ENCODE measurements around the gene PDZD2.
"Not testable (repeated sequence)": the region's sequence is repeated elsewhere in the genome, so short reads cannot be mapped to it uniquely, and the experiment has no call there.

The PDZD2 gene

DNA sequence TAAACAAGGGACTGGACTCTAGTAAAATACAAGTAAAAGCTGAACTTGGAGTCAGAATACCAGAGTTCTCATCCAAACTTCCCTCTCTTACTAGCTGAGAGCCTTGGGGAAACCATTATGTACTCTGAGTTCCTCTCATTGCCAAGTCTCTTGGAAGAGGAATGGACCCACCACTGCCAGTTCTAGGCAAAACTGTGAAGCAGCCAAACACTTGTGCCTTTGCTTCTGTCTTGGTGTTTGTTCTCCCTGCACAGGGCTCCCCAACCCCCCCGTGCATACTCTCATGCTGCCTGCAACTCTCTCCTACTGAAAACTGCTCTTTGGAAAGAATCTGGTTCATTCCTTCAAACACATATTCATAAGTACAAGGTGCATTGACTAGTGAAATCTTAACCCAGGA lies 102.6 kb downstream of the PDZD2 start:
- no peak for DNase-seq

DNA sequence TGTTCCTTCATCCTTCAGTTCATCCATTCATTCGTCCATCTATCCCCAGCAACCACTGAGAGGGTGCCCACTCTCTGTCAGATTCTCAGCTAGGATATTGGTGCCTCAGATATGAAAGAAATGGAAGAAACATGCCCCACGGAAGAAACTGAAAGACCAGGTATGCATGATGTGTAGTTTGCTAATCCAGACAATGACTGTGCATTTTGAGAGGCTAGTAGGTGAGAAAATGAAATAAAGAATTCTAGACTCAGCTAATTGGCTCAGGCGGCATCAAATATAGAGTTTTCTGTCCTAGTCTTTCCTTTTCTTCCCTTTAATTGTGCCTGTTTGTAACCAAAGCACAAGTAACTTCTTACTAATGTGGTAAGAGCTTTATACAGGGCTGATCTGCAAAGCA lies 104.7 kb downstream of the PDZD2 start:
- DNase-seq = no peak

DNA sequence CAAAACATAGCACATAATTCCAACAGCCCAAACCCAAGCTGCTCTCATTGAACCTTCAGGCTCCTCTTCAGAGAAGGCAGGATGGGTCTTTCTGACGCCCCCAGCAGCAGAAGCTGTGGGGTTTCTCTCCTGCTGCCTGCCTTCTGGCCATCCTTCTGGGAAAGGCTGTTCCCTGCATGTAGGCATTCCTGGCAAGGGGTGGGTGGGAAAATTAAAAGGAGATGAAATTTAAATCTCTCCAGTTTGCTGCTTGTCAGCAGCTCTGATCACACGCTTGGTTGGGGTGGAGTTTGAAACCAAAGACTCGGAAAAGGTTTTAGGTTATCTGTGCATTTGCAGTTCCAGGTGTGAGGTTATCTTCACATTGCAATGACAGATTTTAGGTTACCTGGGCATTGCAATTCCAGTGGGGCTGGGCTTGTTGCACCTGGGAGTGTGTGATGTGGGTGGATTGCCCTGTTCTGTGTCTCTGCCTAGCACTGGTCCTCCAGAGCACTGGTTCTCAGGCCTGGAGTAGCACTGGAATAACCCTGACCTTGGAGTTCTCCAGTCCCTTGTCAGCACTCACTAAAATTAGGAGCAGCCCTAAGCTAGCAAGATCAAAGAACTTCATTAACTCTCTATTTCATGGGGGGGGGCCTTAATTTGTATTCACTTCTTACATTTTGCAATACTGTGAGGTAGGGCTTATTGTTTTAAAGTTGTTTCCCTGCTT lies 109.7 kb downstream of the PDZD2 start:
- no peak for DNase-seq

GRCh38 chr5:31750215-31750614 lies 111.3 kb downstream of the PDZD2 start:
- DNase-seq = no peak

DNA sequence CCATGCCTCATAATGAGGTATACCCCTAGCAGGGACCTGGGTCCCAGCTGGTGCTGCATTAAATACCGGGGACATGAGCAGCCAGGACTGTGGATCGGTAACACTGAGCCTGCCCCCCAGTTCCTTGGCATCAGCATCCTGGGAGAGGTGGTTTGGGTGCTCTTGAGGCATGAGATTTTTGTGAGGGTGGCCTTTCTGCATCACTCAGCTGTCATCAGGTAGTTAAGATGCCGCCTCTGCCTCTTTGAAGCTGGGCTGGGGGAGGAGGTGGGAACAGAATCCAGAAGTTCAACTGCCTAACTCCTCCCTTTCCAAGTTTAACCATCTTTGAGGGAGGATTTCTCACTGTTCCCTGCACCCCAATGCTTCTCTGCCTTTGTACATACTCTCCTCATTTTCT lies 112.7 kb downstream of the PDZD2 start:
- DNase-seq = no peak

DNA sequence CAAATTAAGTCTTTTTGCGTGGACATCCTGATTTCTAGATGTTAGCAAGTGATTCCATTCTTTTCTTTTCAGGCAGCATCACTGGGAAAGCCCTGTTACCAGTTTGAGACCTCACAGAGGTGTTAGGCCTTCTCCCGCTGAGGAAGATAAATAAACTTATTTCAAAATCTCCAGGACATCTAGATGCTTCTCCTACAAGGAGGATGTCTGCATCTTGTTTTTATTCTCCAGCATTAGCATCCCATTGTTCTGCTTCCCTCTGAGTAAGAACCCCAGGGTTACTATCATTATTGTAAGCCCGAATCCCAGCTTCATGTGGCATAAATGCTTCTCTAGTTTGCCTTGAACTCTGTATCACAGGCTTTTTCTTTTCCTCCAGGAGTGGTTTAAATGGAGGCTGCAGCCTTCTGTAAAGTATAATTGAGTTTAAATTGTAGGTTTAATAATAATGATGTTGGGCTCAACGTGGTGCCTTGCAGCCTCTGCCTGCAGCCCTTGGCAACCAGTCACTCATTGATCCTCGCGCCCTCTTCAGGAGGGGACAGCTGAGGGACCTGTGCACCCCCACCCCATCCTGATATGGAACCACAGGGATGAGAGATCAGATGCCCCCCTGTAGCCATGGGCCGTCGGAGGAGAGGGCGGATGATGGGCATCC lies 114.9 kb downstream of the PDZD2 start:
- no peak for DNase-seq

DNA sequence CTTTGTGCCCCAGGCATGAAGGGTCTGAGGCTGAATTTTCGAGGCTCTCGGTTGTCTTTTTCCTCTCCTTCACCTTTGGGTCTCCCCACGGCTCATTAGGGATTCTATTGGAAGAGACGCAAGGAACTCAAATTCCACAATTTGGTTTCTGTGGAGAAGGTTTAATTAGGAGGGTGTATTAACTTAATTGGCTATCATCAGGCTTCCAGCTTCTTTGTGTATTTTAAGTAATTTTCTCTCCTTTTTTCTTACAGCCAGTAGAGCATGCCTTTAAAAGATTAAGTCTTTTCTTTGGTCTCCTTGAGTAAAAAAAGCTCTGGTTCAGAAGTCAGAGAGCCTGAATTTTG lies 115.4 kb downstream of the PDZD2 start:
- DNase-seq = no peak

GRCh38 chr5:31754741-31755675 lies 116.1 kb downstream of the PDZD2 start:
- no peak for DNase-seq

DNA sequence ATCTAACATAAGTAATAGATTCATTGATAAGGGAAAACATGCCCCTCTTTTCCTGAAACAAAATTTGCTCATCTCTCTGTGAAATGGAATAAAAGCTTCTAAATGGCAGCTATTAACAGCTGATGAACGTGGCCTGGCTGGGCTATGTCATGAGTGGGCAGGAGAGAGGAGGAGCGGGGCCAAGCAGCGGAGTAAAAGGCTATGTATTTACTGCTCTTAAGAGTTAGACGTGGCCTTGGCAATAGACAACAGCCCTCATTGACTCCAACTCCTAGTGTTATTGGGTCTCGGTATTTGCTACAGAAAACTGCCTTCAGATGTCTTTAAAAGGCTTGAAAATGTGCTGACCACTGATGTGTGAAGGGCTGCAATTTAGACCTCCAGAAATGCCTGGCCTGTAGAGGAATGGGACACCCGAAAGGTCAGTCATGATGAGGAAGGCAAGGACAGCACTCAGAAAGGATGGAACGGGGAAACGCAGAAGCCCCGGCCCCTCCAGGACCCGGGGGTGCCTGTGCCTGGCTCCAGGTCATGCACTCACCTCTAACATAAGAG lies 116.8 kb downstream of the PDZD2 start:
- DNase-seq = no peak

DNA sequence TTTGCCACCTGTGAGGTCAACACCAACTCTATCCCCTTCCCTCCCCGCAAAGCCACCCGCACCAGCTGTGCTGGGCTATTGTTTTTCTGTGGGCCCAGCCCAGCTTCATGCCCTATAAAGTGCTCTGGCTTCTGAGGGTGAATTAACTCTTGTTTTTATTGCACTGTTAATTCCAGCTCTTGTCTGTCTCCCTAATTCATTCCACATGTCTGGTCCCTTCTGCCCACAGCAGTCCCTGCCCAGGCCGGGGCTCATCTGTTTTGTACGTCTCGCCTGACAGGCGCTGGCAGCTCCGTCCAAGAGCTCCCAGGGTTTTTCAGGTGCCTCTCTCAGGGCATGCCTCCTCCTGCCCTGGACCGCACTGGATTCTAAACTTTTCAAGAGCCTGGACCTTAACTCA lies 118.9 kb downstream of the PDZD2 start:
- no peak for DNase-seq

- no peak for DNase-seq
These were observed 120.0 kb downstream of the PDZD2 start for GRCh38 chr5:31758803-31759425.

DNA sequence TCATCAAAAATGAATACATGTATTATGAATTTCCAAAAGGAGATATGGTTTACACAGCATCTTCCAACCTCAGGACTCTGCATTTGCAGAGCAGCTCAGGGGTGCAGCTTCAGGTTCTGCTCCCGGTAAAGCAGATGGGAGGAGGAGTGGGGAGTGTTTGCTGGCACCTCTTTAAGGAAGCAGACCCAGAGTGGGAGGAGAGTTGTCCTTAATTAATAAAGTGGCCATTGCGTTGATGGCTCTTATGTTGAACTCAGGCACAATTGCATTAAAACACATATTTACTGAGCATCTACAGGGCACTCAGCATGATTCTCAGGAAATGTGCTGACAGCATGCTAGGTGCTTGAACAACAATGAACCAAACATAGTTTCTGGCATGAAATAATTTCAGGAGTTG lies 121.0 kb downstream of the PDZD2 start:
- no peak for DNase-seq

DNA sequence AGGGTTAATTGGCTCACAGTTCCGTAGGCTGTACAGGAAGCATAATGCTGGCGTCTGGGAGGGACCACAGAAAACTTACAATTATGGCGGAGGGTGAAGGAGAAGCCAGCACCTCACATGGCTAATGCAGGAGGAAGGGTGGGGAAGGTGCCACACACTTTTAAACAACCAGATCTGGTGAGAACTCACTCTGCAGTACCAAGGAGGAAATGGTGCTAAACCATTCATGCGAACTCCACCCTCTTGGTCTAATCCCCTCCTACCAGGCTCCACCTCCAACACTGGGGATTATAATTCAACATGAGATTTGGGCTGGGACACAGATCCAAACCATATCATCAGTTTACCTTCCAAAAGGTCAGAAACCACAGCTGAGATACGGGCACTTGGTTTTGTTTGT lies 122.9 kb downstream of the PDZD2 start:
- no peak for DNase-seq

- DNase-seq = no peak
These were observed 124.5 kb downstream of the PDZD2 start for GRCh38 chr5:31763424-31763823.

- DNase-seq = not testable (repeated sequence)
These were observed 125.8 kb downstream of the PDZD2 start for GRCh38 chr5:31764687-31765086.

- no peak for DNase-seq
These were observed 128.6 kb downstream of the PDZD2 start for GRCh38 chr5:31767335-31768031.

GRCh38 chr5:31768046-31768445 lies 129.1 kb downstream of the PDZD2 start:
- DNase-seq = no peak

GRCh38 chr5:31768784-31769183 lies 129.9 kb downstream of the PDZD2 start:
- DNase-seq = no peak

GRCh38 chr5:31769530-31769929 lies 130.6 kb downstream of the PDZD2 start:
- no peak for DNase-seq

GRCh38 chr5:31770132-31770720 lies 131.3 kb downstream of the PDZD2 start:
- no peak for DNase-seq

DNA sequence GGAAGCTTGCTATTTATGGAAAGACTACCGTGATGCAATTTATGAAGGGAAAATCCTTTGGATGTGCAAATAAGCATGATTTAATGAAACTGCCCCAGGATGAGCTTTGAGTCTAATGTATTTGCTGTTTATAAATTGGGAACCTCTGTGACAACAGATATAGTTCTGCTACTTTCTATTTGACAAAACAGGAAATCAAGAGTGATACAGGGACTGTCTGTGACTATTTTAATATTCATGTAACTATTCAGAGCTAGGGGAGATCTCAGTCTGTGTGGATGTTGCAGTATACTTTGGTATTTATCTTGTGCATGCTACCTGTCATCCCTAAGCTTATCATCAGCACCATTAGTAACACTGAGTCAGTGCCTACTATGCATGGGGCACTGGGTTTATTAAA lies 132.1 kb downstream of the PDZD2 start:
- DNase-seq = no peak

- no peak for DNase-seq
These were observed 132.6 kb downstream of the PDZD2 start for GRCh38 chr5:31771500-31771899.
